HK-2 (cell line): ENCODE results near the gene TPSAB1.

Experiments
- DNase-seq: peaks from one replicate; pipeline ENCODE4 v3.0.0-alpha.2; 2018; ENCODE audit not compliant: unreplicated experiment

Gene TPSAB1

DNA sequence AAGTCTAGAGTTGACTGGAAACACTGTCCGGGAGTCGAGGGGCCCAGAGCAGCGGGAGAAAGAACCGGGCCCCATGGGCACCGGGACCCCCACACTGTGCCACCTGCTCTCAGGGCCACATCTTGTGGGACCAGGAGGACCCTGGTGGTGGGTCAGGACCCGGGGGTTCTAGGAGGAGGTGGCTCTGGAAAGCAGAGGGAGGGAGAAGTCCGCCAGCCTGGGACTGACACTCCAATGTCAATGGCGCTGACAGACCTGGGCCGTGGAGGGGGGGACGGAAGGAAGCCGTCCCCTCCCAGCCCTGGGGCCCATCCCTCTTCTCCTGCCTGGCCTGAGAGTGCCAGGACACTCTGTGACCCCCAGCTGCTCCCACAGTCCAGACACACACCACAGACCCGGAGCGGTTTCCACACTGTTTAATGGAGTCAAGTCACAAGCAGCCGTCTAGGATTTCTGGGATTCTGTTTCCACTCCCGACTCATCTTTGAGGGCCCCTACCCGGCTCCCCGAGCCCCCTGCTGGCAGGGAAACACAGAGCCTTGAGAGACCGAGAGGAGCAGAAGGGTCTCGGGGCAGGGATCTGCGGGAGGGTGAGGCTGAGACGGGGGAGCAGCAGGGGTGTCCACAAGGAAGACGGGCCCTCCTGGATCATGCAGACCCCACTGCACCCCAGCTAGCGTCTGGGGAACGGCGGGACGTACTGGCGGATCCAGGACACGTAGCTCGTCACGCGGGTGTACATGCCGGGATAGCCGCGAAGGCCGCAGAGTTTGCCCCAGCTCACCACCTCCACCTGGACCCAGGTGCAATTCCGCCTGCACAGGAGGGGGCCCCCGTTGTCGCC lies 45.4 kb downstream of the TPSAB1 start:
- no peak for DNase-seq

DNA sequence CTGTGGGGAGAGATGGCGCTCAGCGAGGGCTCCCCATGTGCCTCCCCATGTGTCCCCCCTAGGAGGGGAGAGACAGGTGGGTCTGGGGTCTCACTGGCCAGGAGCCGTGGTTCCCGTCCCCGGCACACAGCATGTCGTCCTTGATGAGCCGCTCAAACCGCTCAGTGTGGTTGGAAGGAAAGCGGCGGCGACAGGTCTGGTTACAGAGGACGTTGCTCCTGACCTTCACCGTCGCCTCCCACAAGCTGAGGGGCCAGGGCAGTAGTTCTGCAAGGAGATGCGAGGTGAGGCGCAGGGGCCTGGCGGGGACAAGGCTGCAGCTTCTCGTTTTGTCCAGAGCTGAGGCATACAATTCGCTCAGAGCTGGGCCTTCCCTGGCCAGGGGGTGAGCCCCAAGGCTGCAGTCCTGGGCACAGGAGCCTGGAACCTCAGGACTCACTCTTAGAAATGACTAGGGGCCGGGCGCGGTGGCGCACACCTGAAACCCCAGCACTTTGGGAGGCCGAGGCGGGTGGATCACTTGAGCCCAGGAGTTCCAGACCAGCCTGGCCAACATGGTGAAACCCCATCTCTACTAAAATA lies 46.1 kb downstream of the TPSAB1 start:
- DNase-seq: no peak

DNA sequence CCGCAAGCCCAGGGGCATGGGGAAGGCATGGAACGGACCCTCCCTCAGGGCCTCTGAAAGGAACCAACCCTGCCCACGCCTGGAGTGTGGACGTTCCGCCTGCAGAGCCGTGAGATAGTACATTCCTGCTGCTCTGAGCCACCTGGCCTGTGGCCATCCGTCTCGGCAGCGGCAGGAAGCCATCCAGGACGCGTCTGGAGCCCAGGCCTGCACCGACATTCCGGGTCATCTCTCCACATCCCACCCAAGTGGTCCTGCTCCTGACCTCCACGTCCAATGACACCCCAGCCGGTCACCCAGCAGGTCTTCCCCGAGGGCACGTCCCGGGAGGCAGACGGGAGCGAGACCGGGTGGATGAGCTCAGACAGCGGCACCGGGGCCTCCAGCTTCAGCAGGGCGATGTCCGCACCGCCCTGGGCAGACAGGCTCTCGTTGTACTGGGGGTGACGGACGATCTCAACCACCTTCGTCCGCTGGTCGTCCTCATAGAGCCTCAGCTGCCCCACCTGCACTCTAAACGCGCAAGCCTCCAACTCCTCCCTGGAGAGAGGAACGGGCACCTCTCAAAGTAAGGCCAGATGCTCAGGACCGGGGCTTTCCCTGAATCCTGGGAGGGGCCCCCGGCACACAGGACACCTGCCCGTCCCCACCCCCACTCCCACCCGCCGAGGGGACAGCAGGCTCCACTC lies 47.6 kb downstream of the TPSAB1 start:
- DNase-seq: no peak

DNA sequence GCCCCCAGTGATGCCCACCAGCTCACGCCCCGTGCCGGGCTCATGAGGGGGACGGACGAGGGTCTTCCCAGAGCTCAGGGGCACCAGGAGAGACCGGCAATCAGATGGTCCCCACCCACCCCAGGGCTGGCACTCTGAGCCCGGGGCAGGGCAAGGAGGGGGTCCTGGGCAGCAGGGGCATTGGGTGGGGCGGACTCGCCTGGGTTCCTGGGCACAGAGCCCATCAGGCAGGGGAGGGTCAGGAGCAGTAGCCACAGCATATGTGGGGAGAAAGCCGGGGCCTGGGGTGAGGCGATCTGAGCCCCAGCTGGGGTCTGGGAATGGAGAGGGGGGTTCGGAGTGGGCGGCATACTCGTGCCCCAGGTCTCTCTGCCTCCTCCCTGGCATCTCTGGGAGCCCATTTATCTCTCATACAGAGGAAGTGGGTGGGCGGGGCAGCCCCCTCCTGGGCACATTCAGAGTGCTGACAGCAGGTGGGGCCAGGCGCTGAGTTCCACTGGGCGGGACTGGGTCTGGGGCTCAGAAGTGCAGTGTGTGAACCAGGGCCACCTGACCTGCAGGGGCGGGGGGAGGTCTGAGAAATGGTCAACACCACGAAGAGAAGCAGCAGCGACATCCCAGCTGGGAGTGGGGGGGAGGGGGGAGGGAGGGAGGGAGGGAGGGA lies 48.4 kb downstream of the TPSAB1 start:
- DNase-seq: no peak

DNA sequence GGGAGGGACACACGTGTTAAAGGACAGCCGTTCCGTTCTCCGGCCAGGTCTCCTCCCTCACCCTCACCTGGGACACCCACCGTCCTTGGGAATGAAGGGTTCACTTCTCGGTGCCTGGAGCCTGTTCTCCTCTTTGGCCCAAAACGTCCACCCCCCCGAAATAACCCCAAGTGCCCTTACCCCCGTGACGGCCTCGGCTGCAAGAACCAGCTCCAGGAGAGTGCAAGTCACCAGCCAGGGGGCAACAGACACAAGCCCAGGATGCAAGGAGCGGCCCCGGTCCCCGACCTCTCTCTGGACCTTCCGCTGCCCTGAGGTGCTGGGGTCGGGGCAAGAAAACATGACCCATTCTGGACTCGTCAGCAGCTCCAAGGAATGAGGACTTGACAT lies 49.0 kb downstream of the TPSAB1 start:
- DNase-seq: no peak

DNA sequence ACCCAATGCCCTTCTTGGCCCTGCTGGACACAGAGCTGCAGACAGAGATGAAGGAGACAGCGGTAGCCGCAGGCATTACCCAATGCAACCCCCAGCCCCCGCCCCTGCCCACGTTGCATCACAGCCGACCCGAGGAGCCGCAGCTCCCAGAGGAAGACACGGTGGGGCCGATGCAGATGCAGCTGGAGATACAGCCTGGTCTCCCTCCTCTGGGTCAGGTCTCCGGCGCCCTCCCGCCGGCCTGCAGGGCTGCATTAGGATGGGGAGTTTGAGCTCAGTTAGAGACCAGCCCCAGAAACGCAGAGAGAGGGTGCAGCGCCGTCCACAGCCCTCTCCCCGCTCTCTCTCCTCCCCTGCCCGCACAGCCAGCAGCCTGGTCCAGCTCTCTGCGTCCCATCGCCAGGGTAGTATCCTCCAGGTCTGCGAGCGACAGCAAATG lies 49.6 kb downstream of the TPSAB1 start:
- DNase-seq: no peak

DNA sequence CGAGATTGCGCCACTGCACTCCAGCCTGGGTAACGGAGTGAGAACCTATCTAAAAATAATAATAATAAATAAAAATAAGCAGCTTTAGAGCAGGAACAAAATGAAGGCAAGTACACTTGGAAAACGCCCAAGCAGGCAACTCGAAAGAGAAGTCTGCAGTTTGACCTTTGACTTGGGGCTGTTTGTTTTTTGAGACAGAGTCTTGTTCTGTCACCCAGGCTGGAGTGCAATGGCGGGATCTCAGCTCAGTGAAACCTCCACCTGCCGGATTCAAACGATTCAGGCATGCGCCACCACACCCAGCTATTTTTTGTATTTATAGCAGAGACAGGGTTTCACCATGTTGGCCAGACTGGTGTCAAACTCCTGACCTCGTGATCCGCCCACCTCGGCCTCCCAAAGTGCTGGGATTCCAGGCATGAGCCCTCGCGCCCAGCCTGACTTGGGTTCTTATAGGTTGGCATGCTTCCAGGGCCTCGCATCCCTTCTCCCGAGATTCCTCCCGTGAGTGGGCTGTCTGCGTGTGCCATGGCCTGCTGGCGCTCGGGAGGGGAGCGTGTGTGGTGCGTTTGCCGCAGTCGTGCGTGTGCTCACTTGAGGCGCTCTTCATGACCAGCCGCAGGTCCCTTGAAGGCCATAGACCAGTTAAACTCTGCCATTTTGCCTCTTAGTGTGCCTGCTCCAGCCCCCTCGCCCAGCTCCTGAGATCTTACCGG lies 50.5 kb downstream of the TPSAB1 start:
- no peak for DNase-seq

DNA sequence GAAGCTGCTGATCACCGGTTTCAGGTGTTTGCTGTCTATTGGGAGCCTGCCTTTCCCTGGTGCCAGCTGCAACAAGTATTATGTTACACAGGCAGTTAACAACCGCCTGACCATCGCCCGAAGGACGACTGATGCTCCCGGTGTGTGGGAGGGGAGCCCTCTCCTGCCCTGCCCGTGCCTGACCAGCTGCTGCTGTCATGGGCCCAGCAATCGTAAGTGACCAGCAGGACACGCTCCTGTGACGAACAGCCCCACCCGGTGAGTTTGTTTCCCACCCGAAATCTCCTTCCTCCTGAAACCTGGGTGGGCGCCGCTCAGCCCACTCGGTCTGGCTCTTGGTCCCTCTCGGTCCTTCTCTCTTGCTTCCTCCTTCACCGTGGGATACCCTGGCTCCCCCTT lies 51.1 kb downstream of the TPSAB1 start:
- no peak for DNase-seq
